HG03460 (cell line): ENCODE results near the gene SMPDL3B.

Experiments used
- ATAC-seq: cut with Tn5 transposase; IDR thresholded peaks from one replicate; pipeline ENCODE4 v1.9.1; 2021; ENCODE audit not compliant: unreplicated experiment

SMPDL3B gene

DNA sequence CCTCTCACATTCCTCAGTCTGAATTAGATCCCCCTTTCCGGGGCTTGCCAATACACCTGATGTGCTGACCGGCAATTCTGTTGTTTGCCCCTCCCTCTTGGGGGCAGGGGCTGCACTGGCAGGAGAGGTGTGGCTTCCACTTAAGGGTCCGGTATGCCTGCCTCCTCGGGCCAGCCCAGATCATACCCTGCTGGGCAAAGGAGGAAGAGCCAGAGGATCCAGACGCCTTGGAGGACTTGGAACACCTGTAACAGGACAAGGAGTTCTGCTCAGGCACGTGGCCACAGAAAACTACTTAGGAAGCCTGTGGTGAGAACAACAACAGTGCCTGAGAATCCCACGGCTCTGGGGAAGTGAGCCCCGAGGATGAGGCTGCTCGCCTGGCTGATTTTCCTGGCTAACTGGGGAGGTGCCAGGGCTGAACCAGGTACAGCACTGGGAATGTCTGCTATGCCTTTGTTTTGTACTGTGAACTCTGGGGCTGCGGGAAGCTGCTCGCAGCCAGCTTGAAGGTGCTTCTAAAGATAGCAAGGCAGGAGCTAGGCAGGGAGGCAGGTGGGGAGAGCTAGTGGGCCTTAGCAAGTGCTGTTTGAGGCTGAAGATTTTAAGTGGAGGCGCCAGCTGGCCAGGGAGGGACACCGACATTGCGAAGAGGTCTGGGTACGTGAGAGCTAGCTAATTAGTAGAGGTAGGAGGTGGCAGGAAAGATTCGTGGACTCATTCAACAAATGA is at the start of gene SMPDL3B:
Gene SMPDL3B (plus strand): TSS at position 183 of the 732 bp plus-strand sequence. CDS start 184 bp downstream, at position 367.
- no peak for ATAC-seq

DNA sequence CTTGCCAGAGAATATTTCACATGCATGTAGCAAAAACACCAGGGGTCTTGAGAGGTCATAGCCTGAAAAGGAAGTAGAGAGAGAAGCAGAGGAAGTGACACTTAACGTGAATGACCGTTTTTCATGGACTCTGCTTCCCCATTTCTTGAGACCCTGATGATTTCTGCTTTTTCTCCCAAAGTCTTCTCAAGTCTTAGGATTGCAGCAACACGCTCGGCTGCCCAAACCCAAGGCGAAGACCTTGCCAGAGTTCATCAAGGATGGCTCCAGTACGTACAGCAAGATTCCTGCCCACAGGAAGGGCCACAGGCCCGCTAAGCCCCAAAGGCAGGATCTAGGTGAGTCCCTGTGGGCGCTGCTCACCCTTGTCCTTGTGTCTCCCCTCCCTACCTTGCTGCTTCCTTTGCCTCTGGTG is 49.7 kb upstream of the SMPDL3B start:
- ATAC-seq: no peak

- ATAC-seq: no peak
Measured at GRCh38 chr1:27885621-27886352, 49.0 kb upstream of the SMPDL3B start.

GRCh38 chr1:27886353-27886679 is 48.5 kb upstream of the SMPDL3B start:
- no peak for ATAC-seq

DNA sequence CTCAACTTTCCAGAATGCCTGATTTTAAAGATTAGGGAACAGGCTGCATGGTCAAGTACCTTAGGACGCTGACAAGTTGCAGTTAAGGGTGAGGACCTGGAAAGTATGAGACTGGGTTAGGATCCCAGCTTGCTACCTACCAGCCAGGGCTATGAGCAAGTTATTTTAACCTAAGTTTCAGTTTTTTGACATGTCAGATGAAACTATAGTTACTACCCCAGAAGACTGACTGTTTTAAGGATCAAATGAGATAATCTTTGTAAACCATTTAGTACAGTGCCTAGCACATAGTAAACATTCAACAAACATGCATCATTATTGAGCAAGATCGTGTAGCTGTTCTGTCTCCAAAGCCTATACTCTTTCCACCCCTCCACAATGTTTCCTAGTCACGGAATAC is 48.1 kb upstream of the SMPDL3B start:
- ATAC-seq: no peak

GRCh38 chr1:27887215-27888021 is 47.4 kb upstream of the SMPDL3B start:
- no peak for ATAC-seq

DNA sequence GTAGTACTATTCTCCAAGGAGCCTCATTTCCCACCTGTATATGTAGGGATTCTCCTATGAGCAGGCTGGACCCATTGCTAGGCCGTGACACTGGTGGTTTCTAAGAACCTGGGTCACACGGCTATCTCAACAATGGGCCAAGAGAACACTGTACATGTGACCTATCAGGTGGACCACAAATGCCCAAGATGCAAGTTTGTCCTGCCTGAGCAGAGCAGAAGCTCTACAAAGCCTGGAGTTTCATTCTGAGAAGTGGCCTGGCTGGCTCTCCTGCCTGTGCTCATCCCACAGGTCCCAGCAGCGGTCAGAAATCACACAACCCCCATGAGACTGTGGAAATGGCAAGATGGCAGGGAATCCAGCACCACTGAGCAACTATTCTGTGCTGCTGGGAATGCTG is 45.3 kb upstream of the SMPDL3B start:
- no peak for ATAC-seq

DNA sequence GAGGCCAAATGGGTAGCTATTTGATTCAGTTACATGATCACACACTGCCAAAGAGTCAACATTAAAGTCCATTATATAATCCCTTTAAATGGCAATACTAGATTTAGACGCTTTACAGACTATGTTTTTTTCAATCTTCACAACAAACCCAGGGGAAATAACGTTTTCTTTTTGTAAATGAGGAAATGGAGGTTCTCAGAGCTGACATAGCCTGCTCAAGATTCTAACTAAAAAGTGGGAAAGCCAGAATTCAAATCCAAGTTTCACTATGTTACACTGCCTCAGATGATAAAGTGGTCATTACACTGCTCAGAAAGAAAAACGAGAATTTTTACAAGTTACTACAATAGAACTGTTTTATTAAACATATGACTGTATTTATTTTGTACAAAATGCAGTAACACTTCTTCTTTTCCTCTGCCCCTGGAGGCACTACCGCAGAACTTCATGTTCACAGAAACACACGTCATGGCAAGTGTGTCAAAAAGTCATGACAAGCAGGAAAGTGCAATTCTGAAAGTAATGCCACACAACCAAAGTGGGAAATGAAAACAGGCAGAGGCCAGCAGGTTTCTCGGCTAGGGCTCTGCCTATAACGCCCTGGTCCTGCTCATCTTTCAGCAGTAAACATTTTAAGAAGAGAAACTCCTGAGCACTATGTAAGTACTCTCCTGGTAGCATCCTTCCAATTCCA is 43.5 kb upstream of the SMPDL3B start:
- no peak for ATAC-seq

DNA sequence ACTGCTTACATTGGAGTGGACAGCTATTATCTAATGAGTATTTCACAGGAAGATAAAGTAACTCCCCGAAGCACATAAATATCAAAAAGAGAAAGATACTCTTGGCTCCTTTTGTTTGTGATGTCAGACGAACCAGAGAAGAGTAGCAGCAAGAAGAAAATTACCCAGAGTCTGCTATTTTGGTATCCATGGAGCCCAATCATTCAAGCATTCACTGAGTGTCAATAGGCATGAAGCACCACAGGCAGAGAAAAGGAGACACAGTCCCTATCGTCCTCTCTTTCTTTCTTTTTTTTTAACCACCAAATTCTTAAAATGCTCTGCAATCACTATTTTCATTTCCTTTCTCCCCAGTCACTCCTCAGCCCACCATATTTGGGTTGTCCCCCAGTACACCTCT is 40.3 kb upstream of the SMPDL3B start:
- ATAC-seq: no peak

DNA sequence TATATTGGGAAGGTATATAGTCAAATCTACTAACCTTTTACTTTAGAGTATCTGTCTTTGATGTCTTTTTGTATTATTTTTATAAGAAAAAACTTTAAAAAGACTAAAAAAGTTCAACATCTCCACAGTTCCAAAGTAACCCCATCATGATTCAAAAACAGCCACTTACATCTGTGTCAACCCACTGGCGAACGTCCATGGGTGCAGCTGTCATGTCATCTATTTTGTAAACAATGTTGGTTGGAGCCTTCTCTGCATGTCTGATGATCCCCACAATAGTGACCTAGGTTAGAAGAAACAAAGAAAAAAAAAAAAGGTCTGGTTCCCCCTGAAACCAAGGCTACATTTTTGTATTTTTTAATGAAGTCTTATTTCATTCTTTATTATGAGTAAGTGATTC is 28.0 kb upstream of the SMPDL3B start:
- no peak for ATAC-seq

DNA sequence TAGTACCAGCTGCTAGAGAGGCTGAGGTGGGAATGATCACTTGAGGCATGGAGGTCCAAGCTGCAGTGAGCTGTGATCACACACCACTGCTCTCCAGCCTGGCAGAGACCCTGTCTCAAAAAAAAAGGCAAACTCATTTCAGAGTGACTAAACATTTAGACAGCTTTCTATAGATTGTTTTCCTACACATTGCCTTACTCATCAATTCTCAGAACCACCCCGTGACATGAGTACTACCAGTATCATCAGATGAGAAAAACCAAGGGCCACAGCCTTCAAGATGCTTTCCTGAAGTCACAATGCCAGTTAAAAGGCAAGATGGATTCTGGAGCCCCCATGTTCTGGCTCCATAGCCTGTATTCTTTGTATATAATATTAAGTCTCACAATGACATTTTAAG is 22.4 kb upstream of the SMPDL3B start:
- ATAC-seq: no peak

DNA sequence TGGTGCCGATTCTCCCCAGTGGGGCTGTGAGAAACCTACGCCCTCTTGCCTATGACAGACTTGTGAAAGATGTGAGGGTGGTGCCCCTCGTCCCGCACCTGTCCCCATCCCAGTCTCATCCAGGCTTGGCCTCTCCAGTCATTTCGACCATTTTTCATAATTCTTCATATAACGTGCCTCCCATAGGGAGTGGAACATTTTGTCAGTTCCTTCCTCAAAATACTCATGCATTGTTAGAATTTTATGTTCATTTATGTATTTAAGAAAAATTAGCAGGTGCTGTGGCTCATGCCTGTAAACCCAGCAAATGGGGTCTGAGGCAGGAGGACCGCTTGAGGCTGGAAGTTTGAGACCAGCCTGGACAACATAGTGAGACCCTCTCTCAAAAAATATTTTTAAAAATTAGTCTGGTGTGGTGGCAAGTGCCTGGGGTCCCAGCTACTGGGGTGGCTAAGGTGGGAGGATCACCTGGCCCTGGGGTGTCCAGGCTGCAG is 19.7 kb upstream of the SMPDL3B start:
- ATAC-seq: no peak

DNA sequence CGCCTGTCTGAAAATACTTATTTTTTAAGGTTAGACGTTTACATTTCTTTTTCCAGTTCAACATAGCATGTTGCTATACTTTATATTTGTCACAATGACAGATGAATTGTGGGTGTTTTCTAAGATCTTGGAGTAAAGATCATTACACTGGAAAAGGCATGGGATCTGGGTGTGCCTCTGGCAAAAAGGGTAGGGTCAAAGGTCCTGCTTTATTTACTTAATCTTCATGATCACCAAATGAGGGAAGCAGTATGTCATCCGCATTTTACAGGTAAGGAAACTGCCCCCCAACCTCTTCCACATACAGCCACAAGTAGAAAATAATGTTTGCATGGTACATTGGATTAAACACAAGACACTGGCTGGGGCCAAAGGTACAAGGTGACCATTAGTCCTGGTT is 12.5 kb upstream of the SMPDL3B start:
- no peak for ATAC-seq

GRCh38 chr1:27928216-27928954 is 6.4 kb upstream of the SMPDL3B start:
- no peak for ATAC-seq

GRCh38 chr1:27931184-27931583 is 3.6 kb upstream of the SMPDL3B start:
- ATAC-seq: no peak

DNA sequence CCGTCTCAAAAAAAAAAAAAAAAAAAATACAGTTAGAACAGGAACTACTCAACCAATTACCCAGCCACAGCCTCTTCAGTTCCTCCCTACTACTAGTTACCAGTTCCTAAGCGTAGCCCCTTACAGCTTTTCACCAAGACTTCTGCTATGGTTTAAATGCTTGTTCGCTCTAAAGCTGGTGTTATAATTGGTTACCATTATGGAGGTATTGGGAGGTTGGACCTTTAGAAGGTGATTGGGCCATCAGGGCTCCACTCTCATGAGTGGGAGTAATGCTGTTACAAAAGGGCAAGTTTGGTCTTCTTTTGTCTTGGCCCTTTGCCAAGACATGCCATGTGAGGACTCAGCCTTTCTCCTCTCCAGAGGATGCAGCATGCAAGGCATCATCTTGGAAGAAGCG is 3.0 kb upstream of the SMPDL3B start:
- ATAC-seq: no peak

- no peak for ATAC-seq
Measured at GRCh38 chr1:27935721-27936120, 921 bp downstream of the SMPDL3B start.

DNA sequence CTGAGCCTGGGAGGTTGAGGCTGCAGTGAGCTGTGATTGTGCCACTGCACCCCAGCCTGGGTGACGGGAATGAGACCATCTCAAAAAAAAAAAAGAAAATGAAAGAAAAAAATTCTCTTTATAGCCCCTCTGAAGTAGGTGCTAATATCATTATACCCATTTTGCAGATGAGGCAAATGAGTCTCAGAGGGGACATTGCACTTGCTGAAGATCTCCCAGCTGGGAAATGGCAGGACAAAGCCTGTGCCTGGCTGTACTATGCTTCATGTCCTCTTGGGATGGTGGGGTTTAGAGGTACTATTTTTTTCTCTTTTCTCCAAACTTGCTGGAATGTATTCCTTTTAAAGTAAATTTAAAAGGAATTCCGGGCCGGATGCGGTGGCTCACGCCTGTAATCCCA is 1.6 kb downstream of the SMPDL3B start:
- ATAC-seq: no peak

DNA sequence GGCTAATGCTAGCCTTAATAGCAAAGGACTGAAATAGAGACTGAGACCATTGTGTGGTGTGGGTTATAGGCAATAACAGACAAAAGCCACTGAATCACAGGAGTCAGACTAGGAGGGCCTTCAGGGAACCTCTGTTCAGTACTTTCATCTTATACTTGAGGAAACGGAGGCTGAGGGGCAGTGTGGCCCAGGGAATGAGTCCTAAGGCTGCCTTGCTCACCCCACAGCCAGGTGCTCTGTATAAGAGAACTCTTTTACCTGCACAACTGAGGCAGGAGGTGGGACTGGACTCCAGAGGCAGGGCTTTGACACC is 2.7 kb downstream of the SMPDL3B start:
- ATAC-seq: no peak

GRCh38 chr1:27938488-27938887 is 3.7 kb downstream of the SMPDL3B start:
- no peak for ATAC-seq

GRCh38 chr1:27940297-27940696 is 5.5 kb downstream of the SMPDL3B start:
- no peak for ATAC-seq
